ENCODE results near the gene P4HA2. TPM values are rescaled to one million over a fixed set of nuclear protein-coding genes. Genes with fewer than 3 reads are reported as not detected.

Gene P4HA2
- total RNA-seq, 4 donors from 2014 or later = 22.1 to 53.5 (median 32.7) TPM

DNA sequence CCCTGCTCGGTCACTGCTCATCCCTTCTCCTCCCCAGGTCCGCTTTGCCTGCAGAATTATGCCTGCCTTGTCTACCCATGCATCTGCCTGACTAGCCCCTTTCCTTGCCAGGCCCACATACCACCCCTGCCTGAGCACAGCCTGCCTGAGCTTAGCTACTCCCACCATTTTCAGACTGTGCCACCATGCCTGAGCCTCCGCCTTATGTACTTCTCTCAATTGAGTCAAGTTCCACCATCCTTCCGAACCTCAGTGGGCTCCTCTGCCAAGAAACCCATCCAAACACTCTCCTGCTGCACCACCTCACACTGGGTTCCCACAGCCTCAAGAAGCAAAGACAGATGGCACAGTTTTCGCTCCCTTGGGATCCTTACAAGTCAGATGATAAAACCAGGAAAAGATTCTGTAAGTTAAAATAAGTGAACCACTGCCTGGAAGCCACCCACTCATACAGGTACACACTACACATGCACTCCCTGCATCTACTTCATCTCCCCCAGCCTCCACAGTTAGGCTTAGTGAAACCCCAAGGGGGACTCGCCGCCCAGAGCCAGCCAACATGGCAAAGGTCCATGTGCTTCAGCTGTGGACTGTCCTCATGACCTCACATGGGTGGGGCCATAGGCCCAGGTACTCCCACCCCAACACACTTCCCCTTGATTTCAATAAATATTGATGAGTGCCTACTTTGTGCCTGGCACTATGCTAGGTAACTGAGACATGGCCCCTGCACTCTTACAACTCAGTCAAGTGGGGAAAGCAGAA, 23.1 kb downstream of the P4HA2 start:
- no peaks in the 10 kb centered on the region for H3K9me3 ChIP-seq
- intact Hi-C loops (cut with DNase I; ENCODE audit: low total_unique reads) = no loop called here
- H3K27ac ChIP-seq = no peak overlapping the region
- no peak for TF ChIP-seq POLR2A (IDR thresholded peaks at IDR 0.05)
- TF ChIP-seq POLR2AphosphoS5 (IDR thresholded peaks at IDR 0.05) = no peak
- TF ChIP-seq EP300 (IDR thresholded peaks at IDR 0.05; ENCODE audit: low read depth) = no peak
- TF ChIP-seq, protein P1, sequence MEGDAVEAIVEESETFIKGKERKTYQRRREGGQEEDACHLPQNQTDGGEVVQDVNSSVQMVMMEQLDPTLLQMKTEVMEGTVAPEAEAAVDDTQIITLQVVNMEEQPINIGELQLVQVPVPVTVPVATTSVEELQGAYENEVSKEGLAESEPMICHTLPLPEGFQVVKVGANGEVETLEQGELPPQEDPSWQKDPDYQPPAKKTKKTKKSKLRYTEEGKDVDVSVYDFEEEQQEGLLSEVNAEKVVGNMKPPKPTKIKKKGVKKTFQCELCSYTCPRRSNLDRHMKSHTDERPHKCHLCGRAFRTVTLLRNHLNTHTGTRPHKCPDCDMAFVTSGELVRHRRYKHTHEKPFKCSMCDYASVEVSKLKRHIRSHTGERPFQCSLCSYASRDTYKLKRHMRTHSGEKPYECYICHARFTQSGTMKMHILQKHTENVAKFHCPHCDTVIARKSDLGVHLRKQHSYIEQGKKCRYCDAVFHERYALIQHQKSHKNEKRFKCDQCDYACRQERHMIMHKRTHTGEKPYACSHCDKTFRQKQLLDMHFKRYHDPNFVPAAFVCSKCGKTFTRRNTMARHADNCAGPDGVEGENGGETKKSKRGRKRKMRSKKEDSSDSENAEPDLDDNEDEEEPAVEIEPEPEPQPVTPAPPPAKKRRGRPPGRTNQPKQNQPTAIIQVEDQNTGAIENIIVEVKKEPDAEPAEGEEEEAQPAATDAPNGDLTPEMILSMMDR (IDR thresholded peaks at IDR 0.05) = no peak
- H3K36me3 ChIP-seq = peaks cover 0 to 17% (median 5%) of the 10 kb centered on the region in 4 donors
- H3K27me3 ChIP-seq = no peaks in the 10 kb centered on the region
- H3K4me3 ChIP-seq = no peak overlapping the region
- no peak for DNase-seq
- in situ Hi-C loops (cut with MboI; ENCODE audit: low pct_ligation_motif_present in 1 of 4, low pct_unique_long_range_greater_than_20kb in 1 of 4, low sequenced_read_pairs in 3 of 4) = no loop called here
- WGBS, 2 donors (ENCODE audit: low coverage in 1 of 2) = 97 to 100% methylated on average over 1 to 7 of the region's 7 CpGs
- peaks cover 0 to 4% (median 0%) of the 10 kb centered on the region in 4 donors for H3K4me1 ChIP-seq

DNA sequence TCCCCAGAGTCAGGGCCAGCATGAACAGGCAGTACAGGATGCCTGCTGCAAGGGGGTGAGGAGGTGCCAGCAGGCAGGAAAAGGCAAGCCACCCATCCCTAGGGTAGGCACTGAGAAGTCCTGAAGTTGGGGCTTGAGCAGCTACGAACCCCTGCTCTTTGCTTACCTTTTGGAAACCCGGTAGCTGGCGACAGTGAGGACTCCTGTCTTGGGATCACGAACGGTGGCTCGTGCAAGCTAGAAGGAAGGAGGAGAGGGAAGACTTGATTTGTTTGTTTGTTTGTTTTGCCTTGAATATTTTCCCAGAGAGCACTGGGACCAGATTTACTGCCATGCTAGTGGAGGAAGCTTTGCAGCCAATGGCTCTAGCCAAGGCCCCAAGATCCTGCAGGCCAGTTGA, 23.7 kb downstream of the P4HA2 start:
- Histone ChIP-seq H3K9me3 (no peaks in the 10 kb centered on the region), H3K4me3 (no peak overlapping the region), H3K36me3 (peaks cover 0 to 17% (median 5%) of the 10 kb centered on the region in 4 donors), H3K27me3 (no peaks in the 10 kb centered on the region), H3K4me1 (peaks cover 0 to 4% (median 0%) of the 10 kb centered on the region in 4 donors), H3K27ac (no peak overlapping the region)
- in situ Hi-C loops (cut with MboI; ENCODE audit: low pct_ligation_motif_present in 1 of 4, low pct_unique_long_range_greater_than_20kb in 1 of 4, low sequenced_read_pairs in 3 of 4) (no loop called here), intact Hi-C loops (cut with DNase I; ENCODE audit: low total_unique reads) (no loop called here)
- no peak for DNase-seq
- TF ChIP-seq, protein P1 (IDR thresholded peaks at IDR 0.05) = no peak
- TF ChIP-seq POLR2AphosphoS5 (IDR thresholded peaks at IDR 0.05) = no peak
- no peak for TF ChIP-seq POLR2A (IDR thresholded peaks at IDR 0.05)
- no peak for TF ChIP-seq EP300 (IDR thresholded peaks at IDR 0.05; ENCODE audit: low read depth)
- WGBS, 2 donors (ENCODE audit: low coverage in 1 of 2) = 60 to 96% methylated on average over 1 to 6 of the region's 6 CpGs

DNA sequence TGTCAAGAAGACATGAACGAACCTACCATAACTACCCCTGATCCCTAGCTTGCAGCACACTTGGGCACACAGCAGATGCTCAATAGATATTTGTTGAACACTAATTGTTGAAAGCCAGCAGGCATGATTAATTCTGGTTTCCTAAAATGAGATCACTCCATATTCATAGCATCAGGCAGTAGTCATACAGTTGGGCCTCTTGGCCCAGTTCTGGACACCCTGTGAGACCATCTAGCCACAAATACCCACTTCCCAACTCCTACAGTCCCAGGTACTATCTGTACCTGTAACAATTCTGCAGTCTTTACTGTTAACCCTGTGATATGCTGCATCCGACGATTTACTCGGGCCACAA, 24.2 kb downstream of the P4HA2 start:
- H3K36me3 ChIP-seq = peaks cover 0 to 18% (median 5%) of the 10 kb centered on the region in 4 donors
- H3K9me3 ChIP-seq = no peaks in the 10 kb centered on the region
- intact Hi-C loops (cut with DNase I; ENCODE audit: low total_unique reads) (no loop called here), in situ Hi-C loops (cut with MboI; ENCODE audit: low pct_ligation_motif_present in 1 of 4, low pct_unique_long_range_greater_than_20kb in 1 of 4, low sequenced_read_pairs in 3 of 4) (no loop called here)
- DNase-seq = no peak
- H3K4me3 ChIP-seq = no peak overlapping the region
- WGBS, 2 donors (ENCODE audit: low coverage in 1 of 2) = 80 to 91% methylated on average over 1 to 4 of the region's 4 CpGs
- H3K27me3 ChIP-seq = no peaks in the 10 kb centered on the region
- H3K4me1 ChIP-seq = peaks cover 0 to 4% (median 0%) of the 10 kb centered on the region in 4 donors
- TF ChIP-seq POLR2AphosphoS5 (IDR thresholded peaks at IDR 0.05) = no peak
- no peak for TF ChIP-seq EP300 (IDR thresholded peaks at IDR 0.05; ENCODE audit: low read depth)
- TF ChIP-seq, protein P1 (IDR thresholded peaks at IDR 0.05) = no peak
- TF ChIP-seq POLR2A (IDR thresholded peaks at IDR 0.05) = no peak
- no peak overlapping the region for H3K27ac ChIP-seq

DNA sequence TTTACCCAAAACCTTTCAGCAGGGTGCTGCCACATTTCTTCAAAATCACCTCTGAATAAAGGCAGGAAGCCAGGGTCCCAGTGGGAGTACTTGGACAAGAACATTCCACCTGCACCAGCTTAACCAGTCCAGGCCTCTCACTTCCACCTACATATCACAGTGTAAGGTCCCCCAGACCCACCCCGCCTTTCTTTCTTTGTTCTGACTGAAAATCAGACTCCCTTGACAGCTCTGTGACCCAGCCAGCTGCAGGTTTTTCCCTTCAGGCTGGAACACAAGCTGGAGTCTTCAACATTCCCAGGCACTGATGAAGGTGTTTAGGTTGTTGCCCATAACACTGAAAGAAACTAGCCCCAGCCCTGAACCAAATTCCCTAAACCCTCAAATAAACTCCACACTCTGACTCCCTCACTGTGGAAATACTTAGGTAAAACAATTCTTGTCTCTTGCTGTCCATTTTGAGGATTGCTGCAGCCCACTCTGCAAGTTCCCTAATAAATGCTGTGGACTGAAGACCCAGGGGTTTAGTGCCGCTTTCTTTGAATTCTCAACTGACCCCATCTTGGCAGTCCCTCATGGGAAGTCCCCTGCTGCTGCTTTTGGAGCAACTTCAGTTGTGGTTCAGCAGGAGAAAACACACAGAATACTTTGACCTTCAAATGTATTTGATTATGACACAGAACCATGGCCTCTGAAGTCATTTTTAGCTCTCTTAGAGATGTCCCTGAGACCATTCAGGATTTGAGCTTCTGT, 24.8 kb downstream of the P4HA2 start:
- Histone ChIP-seq H3K9me3 (no peaks in the 10 kb centered on the region), H3K27me3 (no peaks in the 10 kb centered on the region), H3K36me3 (peaks cover 0 to 21% (median 5%) of the 10 kb centered on the region in 4 donors), H3K4me3 (no peak overlapping the region), H3K27ac (no peak overlapping the region), H3K4me1 (peaks cover 0 to 4% (median 0%) of the 10 kb centered on the region in 4 donors)
- WGBS, 2 donors (ENCODE audit: low coverage in 1 of 2) = 92% methylated on average over 2 of the region's 2 CpGs; no CpG with 5 or more reads in 1 of the 2 donors
- TF ChIP-seq POLR2AphosphoS5 (IDR thresholded peaks at IDR 0.05) (no peak), EP300 (IDR thresholded peaks at IDR 0.05; ENCODE audit: low read depth) (no peak), POLR2A (IDR thresholded peaks at IDR 0.05) (no peak)
- TF ChIP-seq, protein P1 (IDR thresholded peaks at IDR 0.05) = no peak
- DNase-seq = no peak
- in situ Hi-C loops (cut with MboI; ENCODE audit: low pct_ligation_motif_present in 1 of 4, low pct_unique_long_range_greater_than_20kb in 1 of 4, low sequenced_read_pairs in 3 of 4) = no loop called here
- intact Hi-C loops (cut with DNase I; ENCODE audit: low total_unique reads) = no loop called here
